ENCODE results near the gene SCRN1. TPM values are rescaled to one million over a fixed set of nuclear protein-coding genes. Genes with fewer than 3 reads are reported as not detected.

The SCRN1 gene
- total RNA-seq, 2 experiments from 2014 or later = 37.1 to 62.7 TPM

DNA sequence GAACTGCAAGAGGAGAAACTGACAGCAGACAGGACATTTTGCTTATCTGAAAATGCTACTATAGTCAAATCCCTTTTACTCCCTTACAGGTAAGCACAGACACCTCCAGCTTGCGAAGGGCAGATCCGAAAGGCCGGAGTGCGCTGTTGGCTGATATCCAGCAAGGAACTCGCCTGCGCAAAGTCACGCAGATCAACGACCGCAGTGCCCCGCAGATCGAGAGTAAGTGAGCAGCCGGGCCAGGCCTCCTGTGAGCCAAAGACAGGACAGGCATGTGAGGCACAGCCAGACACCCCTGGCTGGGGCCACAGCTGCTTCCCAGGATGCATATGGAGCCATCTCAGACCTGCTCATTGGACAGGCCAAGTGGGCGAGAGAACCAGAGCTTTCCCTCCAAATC, 113.9 kb downstream of the SCRN1 start:
- ChIA-PET CTCF (ENCODE audit: unreplicated experiment) (no interaction called here), POLR2A (no interaction called here)
- Histone ChIP-seq H3K27ac (ENCODE audit: low read depth, low read length, poor library complexity, severe bottlenecking) (no peak overlapping the region), H3K4me1 (ENCODE audit: insufficient read depth, low read length, poor library complexity, severe bottlenecking) (no peaks in the 10 kb centered on the region), H3K4me3 (ENCODE audit: low read depth, low read length, poor library complexity, severe bottlenecking) (no peak overlapping the region), H3K9me2 (ENCODE audit: insufficient read depth, low read length) (no peaks in the 10 kb centered on the region), H3K36me3 (ENCODE audit: insufficient read depth, low read length) (no peaks in the 10 kb centered on the region), H3K4me2 (ENCODE audit: low read length) (no peak overlapping the region), H3K79me2 (ENCODE audit: insufficient read depth, low read depth, low read length) (no peaks in the 10 kb centered on the region), H4K20me1 (ENCODE audit: insufficient read depth, low read length) (no peaks in the 10 kb centered on the region), H2AFZ (ENCODE audit: low read length) (no peak overlapping the region), H3K9me3 (ENCODE audit: low read length) (no peaks in the 10 kb centered on the region)
- TF ChIP-seq, protein P1, sequence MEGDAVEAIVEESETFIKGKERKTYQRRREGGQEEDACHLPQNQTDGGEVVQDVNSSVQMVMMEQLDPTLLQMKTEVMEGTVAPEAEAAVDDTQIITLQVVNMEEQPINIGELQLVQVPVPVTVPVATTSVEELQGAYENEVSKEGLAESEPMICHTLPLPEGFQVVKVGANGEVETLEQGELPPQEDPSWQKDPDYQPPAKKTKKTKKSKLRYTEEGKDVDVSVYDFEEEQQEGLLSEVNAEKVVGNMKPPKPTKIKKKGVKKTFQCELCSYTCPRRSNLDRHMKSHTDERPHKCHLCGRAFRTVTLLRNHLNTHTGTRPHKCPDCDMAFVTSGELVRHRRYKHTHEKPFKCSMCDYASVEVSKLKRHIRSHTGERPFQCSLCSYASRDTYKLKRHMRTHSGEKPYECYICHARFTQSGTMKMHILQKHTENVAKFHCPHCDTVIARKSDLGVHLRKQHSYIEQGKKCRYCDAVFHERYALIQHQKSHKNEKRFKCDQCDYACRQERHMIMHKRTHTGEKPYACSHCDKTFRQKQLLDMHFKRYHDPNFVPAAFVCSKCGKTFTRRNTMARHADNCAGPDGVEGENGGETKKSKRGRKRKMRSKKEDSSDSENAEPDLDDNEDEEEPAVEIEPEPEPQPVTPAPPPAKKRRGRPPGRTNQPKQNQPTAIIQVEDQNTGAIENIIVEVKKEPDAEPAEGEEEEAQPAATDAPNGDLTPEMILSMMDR (conservative IDR thresholded peaks at IDR 0.05; ENCODE audit: low read length) = no peak
- no peak for TF ChIP-seq EZH2phosphoT487 (IDR thresholded peaks at IDR 0.05; ENCODE audit: borderline replicate concordance, low read depth, low read length)
- no TSS peak for BruUV-seq (replicated peaks)
- intact Hi-C loops (cut with micrococcal nuclease; ENCODE audit: unreplicated experiment) = loop anchor here (5.0 kb wide), 1 partner anchor 687 kb away; no protein-coding TSS in a partner anchor
- DNase-seq (ENCODE audit: low spot score) = no peak

DNA sequence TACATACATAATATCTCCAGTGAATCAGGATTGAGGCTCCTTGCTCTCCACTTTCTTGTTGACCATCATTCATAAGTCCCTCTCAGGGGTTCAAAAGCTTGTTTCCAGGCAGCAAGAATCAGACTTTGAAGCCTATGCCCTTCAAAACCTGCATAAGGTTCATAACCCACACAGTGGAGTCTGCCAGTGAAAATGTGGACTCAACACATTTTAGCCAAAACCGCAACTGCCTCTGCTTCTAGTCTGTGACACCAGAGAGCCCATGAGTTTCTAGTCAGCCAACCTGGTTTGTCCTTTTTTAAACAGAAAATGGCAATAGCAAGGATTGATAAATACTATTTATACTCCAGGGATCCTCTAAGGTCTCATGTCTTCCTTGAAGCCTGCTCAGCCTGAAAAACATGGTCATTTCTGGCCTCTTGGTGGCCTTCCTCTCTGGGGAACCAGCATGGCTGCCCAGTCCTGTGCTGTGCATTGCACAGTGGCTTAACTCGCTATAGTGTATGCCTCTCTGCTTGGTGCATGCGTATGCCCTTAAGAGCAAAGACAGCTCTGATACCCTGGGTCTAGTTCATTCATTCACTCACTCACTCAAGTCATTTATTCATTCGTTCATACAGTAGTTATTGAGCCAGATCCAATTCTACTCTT, 115.8 kb downstream of the SCRN1 start:
- POLR2A ChIA-PET = interaction anchor here (0.6 kb wide), 1 partner anchor 48 kb away, joined by 3 read pairs; no protein-coding TSS in a partner anchor
- H3K4me1 ChIP-seq (ENCODE audit: insufficient read depth, low read length, poor library complexity, severe bottlenecking) = no peaks in the 10 kb centered on the region
- intact Hi-C loops (cut with micrococcal nuclease; ENCODE audit: unreplicated experiment) = no loop called here
- no peak overlapping the region for H3K4me2 ChIP-seq (ENCODE audit: low read length)
- TF ChIP-seq, protein P1 (conservative IDR thresholded peaks at IDR 0.05; ENCODE audit: low read length) = no peak
- no peak for TF ChIP-seq EZH2phosphoT487 (IDR thresholded peaks at IDR 0.05; ENCODE audit: borderline replicate concordance, low read depth, low read length)
- no TSS peak for BruUV-seq (replicated peaks)
- DNase-seq (ENCODE audit: low spot score) = no peak
- H3K36me3 ChIP-seq (ENCODE audit: insufficient read depth, low read length) = no peaks in the 10 kb centered on the region
- CTCF ChIA-PET (ENCODE audit: unreplicated experiment) = no interaction called here
- no peaks in the 10 kb centered on the region for H3K9me2 ChIP-seq (ENCODE audit: insufficient read depth, low read length)
- no peaks in the 10 kb centered on the region for H3K9me3 ChIP-seq (ENCODE audit: low read length)
- H3K27ac ChIP-seq (ENCODE audit: low read depth, low read length, poor library complexity, severe bottlenecking) = no peak overlapping the region
- H3K4me3 ChIP-seq (ENCODE audit: low read depth, low read length, poor library complexity, severe bottlenecking) = no peak overlapping the region
- no peaks in the 10 kb centered on the region for H4K20me1 ChIP-seq (ENCODE audit: insufficient read depth, low read length)
- no peaks in the 10 kb centered on the region for H3K79me2 ChIP-seq (ENCODE audit: insufficient read depth, low read depth, low read length)
- no peak overlapping the region for H2AFZ ChIP-seq (ENCODE audit: low read length)

DNA sequence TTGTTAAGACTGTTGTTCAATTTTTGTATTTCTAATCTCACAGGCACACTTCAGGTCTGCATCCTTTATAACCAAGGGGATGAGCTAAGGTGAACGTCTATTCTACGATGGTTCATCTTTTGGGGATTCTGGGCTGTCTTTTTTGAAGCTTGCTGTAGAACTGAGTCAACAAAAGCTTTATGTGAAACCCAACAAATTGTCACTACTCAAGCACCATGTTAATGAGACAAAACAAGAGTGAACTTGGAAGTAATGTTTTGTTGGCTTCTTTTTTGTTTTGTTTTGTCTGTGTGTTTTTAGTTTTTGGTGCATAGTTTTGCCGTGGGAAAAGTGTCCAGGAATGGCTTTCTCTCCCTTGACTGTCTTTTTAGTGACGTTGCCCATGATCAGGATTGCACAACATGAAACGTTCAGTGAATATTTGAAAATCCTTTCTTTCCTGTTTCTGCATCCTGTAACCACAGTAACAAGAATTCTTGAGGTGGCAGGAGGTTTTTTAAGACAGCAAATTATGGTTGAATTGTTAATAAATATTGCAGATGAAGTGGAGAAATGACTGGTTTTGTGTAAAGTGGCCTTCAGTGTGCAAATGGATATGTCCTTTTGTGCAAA, 117.7 kb downstream of the SCRN1 start:
- BruUV-seq (replicated peaks) = no TSS peak
- ChIA-PET CTCF (ENCODE audit: unreplicated experiment) (no interaction called here), POLR2A (no interaction called here)
- H3K4me2 ChIP-seq (ENCODE audit: low read length) = no peak overlapping the region
- H3K79me2 ChIP-seq (ENCODE audit: insufficient read depth, low read depth, low read length) = no peaks in the 10 kb centered on the region
- TF ChIP-seq, protein P1 (conservative IDR thresholded peaks at IDR 0.05; ENCODE audit: low read length) = no peak
- no peak for TF ChIP-seq EZH2phosphoT487 (IDR thresholded peaks at IDR 0.05; ENCODE audit: borderline replicate concordance, low read depth, low read length)
- intact Hi-C loops (cut with micrococcal nuclease; ENCODE audit: unreplicated experiment) = no loop called here
- H3K36me3 ChIP-seq (ENCODE audit: insufficient read depth, low read length) = no peaks in the 10 kb centered on the region
- no peaks in the 10 kb centered on the region for H4K20me1 ChIP-seq (ENCODE audit: insufficient read depth, low read length)
- H3K4me3 ChIP-seq (ENCODE audit: low read depth, low read length, poor library complexity, severe bottlenecking) = no peak overlapping the region
- H3K27ac ChIP-seq (ENCODE audit: low read depth, low read length, poor library complexity, severe bottlenecking) = no peak overlapping the region
- H2AFZ ChIP-seq (ENCODE audit: low read length) = no peak overlapping the region
- H3K9me2 ChIP-seq (ENCODE audit: insufficient read depth, low read length) = no peaks in the 10 kb centered on the region
- no peaks in the 10 kb centered on the region for H3K9me3 ChIP-seq (ENCODE audit: low read length)
- no peaks in the 10 kb centered on the region for H3K4me1 ChIP-seq (ENCODE audit: insufficient read depth, low read length, poor library complexity, severe bottlenecking)
- no peak for DNase-seq (ENCODE audit: low spot score)

Measured in OCI-LY7 (cell line).